GM21737 (cell line): ENCODE measurements around the gene SMAD4.
"Not testable (repeated sequence)": the region's sequence is repeated elsewhere in the genome, so short reads cannot be mapped to it uniquely, and the experiment has no call there.

Source experiments
- ATAC-seq: cut with Tn5 transposase; IDR thresholded peaks from one replicate; pipeline ENCODE4 v1.9.1; 2021; ENCODE audit warnings: mild to moderate bottlenecking, moderate library complexity; ENCODE audit not compliant: unreplicated experiment

Gene SMAD4

GRCh38 chr18:51069885-51070284 is 39.9 kb downstream of the SMAD4 start:
- no peak for ATAC-seq

DNA sequence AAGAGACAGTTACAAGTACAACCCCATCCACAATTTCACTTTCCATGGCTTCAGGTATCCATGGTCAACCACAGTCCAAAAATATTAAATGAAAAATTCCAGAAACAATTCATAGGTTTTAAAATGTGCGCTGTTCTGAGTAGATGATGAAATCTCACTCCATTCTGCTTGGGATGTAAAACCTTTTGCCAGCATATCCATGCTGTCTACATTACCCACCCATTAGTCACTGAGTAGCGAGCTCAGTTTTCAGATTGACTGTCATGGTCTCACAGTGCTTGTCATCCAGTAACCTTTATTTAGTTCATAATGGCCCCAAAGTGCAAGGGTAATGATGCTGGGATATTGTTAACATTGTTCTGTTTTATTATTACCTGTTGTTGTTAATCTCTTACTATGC is 40.5 kb downstream of the SMAD4 start:
- no peak for ATAC-seq

DNA sequence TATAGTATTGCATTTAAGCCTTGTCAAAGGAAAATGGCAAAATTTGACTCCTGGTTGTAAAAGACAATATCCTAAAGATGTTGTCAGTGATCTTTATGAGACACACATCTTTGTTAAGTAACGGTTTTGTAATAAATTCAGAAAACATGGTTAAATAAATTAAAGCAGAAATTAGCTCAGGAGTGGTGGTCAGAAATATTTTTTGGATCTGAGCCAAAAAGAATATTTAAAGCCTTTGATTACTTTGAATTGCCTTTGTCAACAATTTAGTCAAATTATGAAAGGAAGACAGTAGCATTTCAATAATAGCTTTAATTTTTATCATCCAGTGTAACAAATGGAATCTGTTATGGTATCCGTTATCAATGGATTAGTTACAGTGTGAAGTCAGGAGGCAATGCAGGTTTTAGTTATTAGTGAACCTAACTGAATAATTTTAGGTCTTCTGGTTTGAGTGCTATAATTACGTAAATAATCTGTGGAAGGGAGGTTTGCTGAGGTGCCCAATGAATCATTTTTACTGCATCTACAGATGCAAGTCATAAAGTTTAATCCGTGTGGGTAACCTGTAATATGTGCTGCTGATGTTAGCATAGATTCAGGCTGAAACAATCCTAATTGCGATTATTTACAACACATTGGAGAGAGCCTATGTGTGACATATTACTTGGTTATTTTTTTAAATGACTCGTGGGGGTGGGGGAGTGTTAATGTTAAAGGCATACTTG is 42.7 kb downstream of the SMAD4 start:
- no peak for ATAC-seq

- ATAC-seq, result no peak
Measured at GRCh38 chr18:51074605-51075004, 44.6 kb downstream of the SMAD4 start.

GRCh38 chr18:51076503-51076902 is 46.5 kb downstream of the SMAD4 start:
- no peak for ATAC-seq

DNA sequence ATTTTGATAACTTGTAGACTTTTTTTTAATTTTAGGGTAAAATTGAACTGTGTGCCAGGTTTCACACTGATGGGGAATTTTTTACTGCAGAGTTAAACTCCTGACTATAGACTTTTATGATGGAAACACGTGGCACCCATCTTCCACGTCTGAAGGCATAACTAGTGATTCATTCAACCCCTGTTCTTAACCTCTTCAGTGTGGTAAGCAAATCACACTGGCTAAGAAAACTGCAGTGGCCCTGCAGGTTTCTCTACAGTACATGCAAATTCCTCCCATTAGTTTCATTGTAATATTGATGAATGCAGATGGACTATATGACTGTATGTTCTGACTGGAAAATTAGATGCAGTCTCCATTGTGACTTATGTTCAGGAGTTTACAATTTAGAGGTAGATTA is 47.2 kb downstream of the SMAD4 start:
- peak; percentile 60 for ATAC-seq

DNA sequence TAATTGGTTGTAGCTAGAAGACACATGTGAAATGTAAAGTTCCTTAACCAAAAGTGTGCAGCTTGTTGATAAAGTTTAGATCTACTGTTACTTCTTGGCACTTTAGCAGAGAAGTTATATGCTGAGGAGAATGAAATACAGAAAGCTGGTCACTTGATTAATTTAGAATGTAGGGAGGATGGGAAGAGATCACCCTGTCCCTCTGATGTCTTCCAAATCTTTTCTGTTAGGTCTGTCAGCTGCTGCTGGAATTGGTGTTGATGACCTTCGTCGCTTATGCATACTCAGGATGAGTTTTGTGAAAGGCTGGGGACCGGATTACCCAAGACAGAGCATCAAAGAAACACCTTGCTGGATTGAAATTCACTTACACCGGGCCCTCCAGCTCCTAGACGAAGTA is 48.0 kb downstream of the SMAD4 start:
- ATAC-seq, result no peak

DNA sequence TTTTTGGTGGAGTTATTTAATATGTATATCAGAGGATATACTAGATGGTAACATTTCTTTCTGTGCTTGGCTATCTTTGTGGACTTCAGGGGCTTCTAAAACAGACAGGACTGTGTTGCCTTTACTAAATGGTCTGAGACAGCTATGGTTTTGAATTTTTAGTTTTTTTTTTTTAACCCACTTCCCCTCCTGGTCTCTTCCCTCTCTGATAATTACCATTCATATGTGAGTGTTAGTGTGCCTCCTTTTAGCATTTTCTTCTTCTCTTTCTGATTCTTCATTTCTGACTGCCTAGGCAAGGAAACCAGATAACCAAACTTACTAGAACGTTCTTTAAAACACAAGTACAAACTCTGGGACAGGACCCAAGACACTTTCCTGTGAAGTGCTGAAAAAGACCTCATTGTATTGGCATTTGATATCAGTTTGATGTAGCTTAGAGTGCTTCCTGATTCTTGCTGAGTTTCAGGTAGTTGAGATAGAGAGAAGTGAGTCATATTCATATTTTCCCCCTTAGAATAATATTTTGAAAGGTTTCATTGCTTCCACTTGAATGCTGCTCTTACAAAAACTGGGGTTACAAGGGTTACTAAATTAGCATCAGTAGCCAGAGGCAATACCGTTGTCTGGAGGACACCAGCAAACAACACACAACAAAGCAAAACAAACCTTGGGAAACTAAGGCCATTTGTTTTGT is 52.7 kb downstream of the SMAD4 start:
- no peak for ATAC-seq

DNA sequence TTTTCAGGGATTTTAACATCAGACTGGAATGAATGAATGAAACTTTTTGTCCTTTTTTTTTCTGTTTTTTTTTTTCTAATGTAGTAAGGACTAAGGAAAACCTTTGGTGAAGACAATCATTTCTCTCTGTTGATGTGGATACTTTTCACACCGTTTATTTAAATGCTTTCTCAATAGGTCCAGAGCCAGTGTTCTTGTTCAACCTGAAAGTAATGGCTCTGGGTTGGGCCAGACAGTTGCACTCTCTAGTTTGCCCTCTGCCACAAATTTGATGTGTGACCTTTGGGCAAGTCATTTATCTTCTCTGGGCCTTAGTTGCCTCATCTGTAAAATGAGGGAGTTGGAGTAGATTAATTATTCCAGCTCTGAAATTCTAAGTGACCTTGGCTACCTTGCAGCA is 53.4 kb downstream of the SMAD4 start:
- ATAC-seq, result no peak

- ATAC-seq, result no peak
Measured at GRCh38 chr18:51088410-51088809, 58.4 kb downstream of the SMAD4 start.

GRCh38 chr18:51089691-51090090 is 59.7 kb downstream of the SMAD4 start:
- no peak for ATAC-seq

DNA sequence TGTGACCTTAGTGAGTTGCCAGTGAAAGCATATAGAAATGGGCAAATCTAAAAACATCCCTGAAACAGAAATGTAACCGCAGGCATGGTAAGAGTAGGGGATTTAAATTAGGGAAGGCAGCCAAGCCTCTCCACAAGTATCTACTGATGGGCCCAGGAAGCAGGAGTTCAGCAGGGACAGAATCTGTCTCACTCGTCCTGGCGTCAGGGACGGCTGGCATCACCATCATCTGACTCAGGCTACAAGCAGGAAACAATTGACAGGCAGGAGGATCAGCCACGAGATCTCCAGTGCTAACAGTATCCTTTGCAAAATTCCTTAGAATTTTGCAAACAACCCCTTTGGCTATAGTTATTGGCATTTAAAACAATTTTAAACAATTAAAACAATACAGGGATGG is 61.3 kb downstream of the SMAD4 start:
- ATAC-seq, result no peak

DNA sequence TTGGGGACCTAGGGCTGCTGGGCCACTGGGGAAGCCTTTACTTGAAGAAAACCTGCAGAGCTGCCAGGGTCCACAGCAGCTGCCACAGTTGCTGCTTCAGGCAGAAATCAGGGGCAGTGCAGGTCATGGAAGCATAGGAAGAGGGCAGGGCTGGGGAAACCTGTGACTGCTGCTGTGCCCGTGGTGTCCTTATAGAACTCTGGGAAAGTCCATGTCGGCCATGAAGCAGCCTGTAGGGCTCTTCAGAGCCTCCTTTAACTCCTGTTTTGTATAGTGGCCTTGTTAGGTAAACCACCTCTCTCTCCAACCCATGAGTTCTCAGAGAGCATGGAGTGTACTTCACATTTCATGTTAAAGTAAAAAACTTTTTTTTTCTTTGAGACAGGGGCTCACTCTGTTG is 62.1 kb downstream of the SMAD4 start:
- no peak for ATAC-seq

- not testable (repeated sequence) for ATAC-seq
Measured at GRCh38 chr18:51092967-51093366, 63.0 kb downstream of the SMAD4 start.

DNA sequence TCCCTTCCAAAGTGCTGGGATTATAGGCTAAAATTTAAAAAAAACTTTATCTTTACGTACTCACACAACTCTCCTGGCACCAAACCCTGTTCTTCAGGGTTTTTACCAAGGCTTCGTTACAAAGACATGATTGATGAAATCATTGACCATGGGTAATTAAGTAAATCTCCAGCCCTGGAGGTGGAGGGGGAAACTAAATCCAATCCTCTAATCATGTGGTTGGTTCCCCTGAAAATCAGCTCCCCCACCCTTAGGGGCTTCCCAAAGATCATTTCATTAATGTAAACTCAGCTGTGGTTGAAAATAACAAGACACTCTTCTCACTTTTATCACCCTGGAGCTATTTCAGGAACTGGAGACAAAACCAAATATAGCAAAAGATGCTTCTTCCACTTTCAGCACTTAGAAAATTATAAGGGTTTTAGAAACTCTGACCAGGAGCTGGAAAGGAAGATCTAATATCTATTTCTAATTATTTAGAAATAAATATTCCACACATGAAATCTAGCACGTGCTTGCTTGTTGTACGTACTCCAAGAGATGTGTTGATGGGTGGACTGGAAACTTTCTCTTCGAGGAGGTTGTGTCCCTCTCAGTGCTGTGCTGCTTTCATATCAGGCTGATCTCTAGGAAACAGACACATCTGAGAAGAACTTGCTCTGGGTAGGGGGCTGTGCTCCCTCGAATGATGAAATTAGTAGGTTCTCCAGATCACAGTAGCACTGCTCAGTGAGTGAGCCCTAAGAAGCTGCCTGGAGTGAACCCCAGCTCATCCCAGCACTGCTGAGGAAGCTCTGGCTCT is 67.2 kb downstream of the SMAD4 start:
- no peak for ATAC-seq

DNA sequence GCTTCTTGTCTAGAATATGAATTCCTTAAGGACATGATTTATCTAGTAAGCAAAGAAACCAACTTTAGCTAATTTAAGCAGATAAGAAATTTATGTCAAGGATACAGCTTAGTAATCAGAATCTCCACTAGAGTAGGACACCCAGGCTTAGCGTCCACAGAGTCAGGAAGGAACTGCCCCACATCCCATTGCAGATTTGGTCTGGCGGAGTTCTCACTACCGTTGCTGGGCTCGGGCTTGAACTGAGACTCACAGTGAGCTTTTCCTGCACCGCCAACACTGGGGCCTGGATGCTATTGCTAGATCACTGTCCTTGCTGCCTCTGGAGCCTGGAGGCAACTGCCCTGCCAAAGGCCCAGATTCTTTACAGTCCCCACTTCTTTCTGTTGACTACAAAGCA is 68.1 kb downstream of the SMAD4 start:
- ATAC-seq, result no peak

- ATAC-seq, result no peak
Measured at GRCh38 chr18:51098513-51098912, 68.5 kb downstream of the SMAD4 start.

- no peak for ATAC-seq
Measured at GRCh38 chr18:51100385-51101120, 70.5 kb downstream of the SMAD4 start.

DNA sequence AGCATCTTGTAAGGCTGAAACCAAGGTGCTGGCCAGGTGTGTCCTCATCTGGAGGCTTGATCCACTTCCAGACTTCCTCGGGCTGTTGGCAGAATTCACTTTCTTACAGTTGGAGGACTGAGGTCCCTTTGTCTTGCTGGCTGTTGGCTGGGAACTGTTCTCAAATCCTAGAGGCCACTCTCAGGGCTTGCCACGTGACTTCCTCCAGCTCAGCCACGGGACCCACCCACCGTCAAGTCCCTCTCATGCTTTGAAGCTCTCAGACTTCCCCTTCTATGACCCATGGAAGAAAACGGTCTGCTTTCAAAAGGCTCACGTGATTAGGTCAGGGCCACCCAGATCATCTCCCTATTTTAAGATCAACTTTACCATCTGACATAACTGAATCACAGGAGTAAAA is 77.1 kb downstream of the SMAD4 start:
- ATAC-seq, result no peak

DNA sequence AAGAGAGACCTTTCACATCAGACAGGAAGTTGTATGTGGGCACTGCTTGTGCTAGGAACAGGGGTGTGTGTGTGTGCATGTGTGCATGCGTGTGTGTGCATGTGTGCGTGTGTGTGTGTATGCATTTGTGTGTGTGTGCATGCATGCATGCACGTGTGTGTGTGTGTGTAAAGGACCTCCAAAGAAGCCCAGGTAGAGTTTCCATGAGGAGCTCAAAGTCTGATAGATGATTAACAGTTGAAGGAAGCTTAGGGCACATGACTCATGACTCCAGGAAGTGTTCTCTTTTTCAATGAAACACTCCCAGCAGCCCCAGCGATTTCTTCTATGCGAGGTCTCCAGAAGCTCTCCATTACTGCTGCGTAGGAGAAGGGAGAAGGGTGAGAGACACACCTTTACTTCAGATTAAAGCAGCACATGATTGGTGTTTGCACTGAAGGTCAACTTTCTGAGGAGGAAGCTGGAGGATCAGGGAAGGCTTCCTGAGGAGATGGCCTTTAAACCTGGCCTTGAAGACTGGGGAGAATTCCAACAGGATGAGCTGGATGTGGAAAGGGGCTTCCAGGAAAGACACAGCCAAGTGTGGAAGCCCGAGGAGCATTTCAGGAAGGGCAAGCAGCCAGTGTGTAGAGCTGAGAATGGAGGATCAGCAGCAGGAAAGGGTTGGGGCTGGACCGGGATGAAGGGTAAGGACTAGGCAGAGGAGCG is 77.7 kb downstream of the SMAD4 start:
- no peak for ATAC-seq

DNA sequence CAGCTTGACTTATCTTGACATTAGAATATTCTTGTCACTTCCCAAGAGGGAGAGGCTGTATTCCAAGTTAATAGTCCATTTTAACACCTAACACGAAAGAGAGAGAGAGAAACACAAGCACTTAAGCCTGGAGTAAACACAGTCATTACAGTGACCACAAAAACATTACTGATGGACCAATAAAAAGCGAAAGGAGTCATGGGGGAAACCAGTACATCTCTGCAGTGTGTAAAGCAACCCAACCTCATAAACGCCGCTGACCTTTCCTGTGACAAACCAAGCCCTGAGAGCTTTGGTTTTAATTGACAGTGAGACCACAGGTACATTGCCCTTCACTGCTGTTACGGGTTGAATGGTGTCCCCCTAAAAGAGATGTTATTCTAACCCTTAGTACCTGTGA is 78.3 kb downstream of the SMAD4 start:
- no peak for ATAC-seq
